Inferior parietal cortex (tissue), 1 donor: ENCODE data around the gene BANP.
"Not testable (repeated sequence)": the region's sequence is repeated elsewhere in the genome, so short reads cannot be mapped to it uniquely, and the experiment has no call there.

Experiments
- DNase-seq: peaks from one replicate; pipeline ENCODE4 v3.0.0-alpha.2; 2016; ENCODE audit errors: extremely low spot score

Gene BANP

DNA sequence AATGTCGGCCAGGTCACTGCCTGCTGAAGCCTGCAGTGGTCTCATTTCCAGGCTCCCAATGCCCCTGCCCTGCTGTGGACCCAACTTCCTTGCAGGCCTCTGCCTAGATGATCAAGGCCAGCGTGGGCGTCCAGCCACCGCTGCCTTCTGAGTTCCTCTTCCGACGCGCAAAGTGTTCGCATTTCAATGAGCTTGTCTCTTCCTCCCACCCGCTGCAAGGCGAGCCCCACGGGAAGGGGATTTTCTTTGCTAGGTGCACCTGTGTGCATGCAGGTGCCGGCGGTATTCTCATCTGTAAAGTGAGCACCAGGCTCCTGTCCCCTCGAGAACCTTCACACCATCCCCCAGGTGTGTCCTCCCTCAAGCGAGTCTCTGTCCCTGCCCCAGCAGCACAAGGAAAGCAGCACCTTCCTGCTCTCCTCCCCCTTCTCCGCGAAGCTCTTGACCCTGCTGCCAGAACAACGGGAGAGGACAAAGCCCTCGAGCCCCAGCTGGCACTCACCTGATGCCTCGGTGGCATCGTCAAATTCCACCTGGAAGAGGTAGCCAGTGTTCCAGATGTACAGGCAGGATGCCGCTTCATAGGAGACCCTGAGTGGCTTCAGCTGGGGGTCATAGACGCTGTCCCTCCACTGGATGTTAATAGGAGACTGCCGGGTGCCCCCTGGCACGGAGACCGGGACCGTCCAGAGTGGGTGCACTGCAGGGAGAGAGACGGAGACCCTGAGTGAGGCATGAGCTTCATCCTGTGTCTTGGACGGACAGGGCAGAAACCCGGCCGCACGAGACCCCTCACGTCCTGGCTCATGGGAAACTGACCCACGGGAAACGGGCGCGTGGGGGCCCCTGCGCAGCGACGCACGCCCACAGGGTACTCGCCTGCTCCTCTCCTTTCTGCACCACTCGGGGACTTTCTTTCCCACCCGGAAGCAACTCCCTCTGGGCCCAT, 24.7 kb upstream of the BANP start:
- DNase-seq, result no peak

DNA sequence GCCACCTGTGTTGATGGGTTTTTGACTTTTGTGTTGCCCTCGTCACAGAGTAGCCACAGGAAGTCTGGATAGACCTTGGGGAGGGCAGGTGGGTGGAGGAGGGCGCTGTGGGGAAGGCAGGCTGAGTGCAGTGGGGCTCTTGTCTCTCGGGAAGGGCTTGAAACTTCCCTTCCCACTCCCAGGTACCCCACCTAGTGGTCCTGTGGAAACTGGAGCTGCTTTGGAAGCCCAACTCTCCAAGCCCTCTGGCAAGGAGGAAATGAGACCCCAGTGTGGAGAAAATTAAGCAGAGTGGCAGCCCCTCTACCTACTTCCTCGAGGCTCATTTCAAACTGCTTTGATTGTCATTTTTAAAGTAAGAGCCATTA, 24.1 kb upstream of the BANP start:
- no peak for DNase-seq

DNA sequence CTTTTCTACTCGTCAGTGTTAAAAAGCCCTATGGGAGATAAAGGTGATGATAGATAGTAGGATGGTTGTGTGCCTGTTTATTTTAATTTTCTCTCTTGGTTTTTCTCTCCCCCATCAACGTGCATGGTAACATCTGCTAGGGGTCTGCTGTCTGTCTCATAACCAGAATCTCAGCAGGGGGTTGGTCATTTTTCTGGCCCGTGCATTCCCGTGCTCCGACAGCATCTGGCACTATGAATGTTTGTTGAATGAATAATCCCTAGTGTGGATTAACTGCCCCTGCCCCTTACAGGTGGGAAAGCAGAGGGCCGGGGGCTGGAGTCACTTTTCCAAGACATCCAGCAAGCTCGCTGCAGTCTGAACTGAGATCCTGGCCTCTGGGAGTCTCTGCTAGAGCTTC, 21.2 kb upstream of the BANP start:
- DNase-seq, result no peak

GRCh38 chr16:87930456-87930855, 20.8 kb upstream of the BANP start:
- DNase-seq, result no peak

DNA sequence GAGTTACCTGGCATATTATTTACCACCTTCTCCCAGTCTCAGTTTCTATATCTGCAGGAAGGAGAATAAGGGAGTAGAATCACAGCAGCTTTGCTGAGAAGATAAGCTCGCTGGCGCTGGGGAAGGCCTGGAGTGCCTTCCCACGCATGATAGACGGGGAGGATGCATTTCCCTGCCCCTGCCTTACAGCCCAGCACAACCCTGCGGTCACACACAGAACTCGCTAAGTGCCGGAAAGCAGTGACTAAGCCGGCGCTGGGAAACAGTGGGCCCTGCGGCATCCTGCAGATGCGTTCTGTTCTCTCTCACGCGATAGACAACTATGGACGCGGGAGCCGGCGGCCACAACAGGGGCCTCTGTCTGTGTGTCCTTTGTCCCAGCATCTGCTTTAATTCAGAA, 19.7 kb upstream of the BANP start:
- no peak for DNase-seq

- DNase-seq, result not testable (repeated sequence)
Measured at GRCh38 chr16:87932475-87933139, 18.6 kb upstream of the BANP start.

- no peak for DNase-seq
Measured at GRCh38 chr16:87933140-87933495, 18.1 kb upstream of the BANP start.

DNA sequence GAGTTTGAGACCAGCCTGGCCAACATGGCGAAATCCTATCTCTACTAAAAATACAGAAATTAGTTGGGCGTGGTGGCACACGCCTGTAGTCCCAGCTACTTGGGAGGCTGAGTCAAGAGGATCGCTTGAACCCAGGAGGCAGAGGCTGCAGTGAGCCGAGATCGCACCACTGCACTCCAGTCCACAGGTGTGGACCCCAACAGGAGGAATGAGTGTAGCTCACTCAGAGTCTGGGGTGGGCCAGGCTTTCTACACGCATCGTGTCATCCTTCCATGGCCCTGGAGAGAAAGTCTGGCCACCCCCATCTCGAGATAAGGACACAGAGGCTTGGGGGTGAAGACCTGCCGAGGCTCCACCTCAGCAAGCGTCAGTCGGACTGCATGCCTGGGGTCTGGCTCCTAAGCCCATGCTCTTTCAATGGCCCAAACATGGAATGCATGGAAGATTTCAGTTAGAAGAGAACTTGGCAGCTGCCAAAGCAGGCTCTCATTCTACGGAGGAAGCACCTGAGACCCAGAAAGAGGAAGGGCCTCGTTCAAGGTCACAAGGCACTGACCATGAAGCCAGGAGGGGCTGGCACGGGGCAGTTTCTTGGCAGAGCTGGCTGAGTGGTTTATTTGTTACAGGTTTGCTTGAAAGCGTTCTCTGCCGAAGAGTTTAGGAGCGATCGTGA, 16.3 kb upstream of the BANP start:
- not testable (repeated sequence) for DNase-seq

DNA sequence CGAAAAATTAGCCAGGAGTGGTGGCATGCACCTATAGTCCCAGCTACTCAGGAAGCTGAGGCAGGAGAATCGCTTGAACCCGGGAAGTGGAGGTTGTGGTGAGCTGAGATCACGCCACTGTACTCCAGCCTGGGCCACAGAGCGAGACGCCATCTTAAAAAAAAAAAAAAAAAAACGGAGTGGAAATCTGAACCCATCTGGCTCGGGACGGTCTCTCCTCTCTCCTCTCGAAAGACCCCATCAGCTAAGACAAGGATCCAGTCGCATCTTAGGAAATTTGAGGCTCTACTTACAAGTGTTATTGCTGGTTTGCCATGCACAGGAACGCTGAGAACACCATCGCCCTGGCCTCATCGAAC, 15.2 kb upstream of the BANP start:
- not testable (repeated sequence) for DNase-seq

DNA sequence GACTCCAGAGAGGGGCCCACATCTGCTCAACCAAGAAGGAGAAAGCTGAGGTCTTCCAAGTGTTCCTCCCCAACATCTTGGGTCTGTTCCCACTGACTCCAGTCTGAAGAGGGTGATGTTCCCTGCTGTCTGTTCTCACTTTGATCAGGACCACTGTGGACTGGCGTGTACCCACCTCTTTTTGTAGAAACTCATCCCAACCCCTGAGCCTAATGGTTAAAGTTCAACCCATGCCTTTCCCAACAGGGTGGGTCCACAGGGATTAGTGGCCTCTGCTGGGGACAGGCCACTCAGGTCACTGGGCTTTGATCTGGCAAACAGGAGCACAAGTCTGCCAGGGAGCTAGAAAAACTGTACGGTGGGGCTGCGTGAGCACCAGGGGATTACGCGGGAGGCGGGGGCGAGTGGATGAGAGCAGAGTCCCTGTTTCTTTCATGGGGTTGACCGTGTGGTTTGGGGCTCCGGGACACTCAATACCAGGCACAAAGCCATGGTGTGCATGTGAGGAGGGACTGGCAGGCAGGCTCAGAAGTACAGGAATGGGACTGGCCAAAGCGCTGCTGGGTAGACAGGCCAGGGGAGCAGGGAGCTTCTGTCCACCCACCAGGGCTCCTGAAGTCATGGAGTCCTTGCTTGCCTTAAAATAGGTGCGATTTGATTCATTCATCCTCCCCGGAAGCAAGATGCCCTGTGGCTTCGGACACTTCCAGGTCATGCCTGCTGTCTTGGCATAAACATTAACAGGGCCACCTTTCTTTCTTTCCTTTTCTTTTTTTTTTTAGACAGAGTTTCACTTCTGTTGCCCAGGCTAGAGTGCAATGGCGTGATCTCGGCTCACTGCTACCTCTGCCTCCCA, 14.6 kb upstream of the BANP start, which contains the start of gene CA5A:
Gene CA5A (minus strand): TSS at position 155 of the 856 bp plus-strand sequence. CDS start 79 bp downstream, at position 76.
- DNase-seq, result no peak

DNA sequence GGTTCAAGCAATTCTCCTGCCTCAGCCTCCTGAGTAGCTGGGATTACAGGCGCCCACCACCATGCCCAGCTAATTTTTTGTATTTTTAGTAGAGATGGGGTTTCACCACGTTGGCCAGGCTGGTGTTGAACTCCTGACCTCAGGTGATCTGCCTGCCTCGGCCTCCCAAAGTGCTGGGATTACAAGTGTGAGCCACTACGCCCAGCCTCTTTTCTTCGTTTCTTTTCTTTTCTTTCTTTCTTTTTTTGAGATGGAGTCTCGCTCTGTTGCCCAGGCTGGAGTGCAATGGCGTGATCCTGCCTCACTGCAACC, 14.0 kb upstream of the BANP start:
- not testable (repeated sequence) for DNase-seq

GRCh38 chr16:87938412-87938949, 12.8 kb upstream of the BANP start:
- DNase-seq, result no peak

DNA sequence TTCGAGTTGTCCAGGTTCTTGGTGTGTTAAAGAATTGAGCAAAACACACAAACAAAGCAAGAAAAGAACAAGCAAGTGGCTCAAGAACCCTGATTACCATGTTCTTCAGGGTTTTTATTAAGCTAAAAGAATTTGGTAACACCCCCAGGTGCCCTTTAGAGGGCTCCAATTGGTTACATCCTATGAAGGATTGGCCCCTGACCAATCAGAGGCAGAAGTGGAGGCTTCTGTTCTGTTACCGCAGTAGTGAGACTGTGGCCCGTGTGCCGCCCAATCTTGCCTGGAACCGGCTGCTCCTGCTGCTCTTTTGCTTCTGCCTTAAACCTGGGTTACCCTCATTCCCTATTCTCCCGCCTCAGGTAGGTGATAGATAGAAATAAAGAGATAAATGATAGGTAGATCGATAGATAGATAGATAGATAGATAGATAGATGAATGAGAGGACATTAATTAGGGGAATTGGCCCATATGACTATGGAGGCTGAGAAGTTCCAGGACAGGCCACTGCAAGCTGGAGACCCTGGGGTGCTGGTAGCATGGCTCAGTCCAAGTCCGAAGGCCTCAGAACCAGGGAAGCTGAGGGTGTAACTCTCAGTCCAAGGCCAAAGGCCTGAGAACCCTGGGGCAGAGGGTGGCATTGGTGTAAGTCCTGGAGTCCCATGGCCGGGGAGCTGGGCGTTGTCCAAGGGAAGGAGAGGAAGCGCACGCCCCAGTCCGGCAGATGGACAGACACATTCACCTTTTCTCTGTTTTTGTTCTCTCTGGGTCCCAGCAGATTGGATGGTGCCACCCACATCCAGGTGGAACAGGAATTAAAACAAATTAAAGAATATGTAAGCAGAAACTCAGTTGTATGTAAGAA, 11.4 kb upstream of the BANP start:
- DNase-seq, result no peak

DNA sequence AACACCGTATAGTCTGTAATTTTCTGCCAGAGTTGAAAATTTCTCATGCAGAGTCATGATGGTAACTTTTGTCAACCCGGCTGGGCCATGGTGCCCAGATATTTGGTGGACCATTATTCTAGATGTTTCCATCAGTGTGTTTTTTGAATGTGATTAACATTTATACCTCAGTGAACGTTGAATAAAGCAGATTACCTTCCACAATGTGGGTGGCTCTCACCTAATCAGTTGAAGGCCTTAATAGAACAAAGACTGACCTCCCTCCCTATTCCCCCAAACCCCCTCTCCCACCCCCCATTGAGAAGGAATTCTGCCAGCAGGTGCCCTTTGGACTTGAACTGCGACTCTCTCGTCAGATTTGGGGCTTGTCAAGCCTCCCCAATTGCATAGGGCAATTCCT, 8.6 kb upstream of the BANP start:
- DNase-seq, result no peak

GRCh38 chr16:87945351-87946042, 5.7 kb upstream of the BANP start:
- DNase-seq, result peak; percentile 78

GRCh38 chr16:87946596-87947347, 4.5 kb upstream of the BANP start:
- no peak for DNase-seq

DNA sequence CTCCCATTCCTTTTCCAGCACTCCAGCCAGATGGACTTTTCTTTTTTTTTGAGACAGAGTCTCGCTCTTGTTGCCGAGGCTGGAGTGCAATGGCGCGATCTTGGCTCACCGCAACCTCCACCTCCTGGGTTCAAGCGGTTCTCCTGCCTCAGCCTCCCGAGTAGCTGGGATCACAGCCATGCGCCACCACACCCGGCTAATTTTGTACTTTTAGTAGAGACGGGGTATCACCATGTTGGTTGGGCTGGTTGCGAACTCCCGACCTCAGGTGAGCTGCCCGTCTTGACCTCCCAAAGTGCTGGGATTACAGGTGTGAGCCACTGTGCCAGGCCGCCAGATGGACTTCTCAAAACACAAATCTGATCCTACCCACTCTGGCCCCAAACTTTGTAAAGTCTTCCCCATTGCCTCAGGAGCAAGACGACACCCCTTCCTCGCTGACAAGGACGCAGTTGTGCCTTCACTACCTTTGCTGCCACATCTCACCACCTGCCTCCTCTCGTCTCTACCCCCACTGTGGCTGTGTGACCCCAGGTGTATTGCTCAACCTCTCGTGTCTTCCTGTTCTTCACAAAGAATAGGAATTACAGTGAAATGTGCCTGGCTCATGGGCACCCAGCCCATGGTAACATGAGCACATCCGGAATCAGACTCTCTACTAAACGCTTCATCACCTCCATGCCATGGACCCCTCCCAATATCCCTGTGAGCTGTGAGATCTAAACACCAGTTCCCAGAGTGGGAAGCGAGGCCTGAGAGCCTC, 3.7 kb upstream of the BANP start:
- DNase-seq, result no peak

DNA sequence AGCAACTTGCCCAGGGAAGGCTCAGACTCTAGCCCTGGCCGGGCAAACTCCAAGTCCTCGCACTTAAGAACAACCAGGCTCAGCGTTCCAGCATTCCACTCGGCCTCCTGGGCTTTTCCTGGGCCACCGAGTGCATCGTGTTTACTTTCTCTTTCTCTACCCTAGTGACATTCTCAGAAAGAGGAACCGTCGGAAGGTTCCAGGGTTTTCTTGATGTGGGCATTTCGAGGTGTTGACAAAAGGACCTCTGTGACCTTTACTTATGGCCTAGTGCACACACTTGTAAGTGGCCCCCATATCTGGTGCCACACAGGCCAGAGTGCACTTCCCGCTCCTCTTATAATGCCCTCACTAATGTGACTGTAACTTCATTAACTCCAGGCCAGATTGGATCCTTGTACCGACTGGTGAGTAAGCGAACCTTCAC, 3.1 kb upstream of the BANP start:
- DNase-seq, result peak; percentile 25

GRCh38 chr16:87948735-87949070, 2.5 kb upstream of the BANP start:
- DNase-seq, result no peak
